HG03066 (cell line): Measurements from ENCODE around the gene GRIK1.

Source experiments
- ATAC-seq: cut with Tn5 transposase; IDR thresholded peaks from one replicate; pipeline ENCODE4 v1.9.1; 2021; ENCODE audit warnings: low read depth; ENCODE audit not compliant: unreplicated experiment

The GRIK1 gene

DNA sequence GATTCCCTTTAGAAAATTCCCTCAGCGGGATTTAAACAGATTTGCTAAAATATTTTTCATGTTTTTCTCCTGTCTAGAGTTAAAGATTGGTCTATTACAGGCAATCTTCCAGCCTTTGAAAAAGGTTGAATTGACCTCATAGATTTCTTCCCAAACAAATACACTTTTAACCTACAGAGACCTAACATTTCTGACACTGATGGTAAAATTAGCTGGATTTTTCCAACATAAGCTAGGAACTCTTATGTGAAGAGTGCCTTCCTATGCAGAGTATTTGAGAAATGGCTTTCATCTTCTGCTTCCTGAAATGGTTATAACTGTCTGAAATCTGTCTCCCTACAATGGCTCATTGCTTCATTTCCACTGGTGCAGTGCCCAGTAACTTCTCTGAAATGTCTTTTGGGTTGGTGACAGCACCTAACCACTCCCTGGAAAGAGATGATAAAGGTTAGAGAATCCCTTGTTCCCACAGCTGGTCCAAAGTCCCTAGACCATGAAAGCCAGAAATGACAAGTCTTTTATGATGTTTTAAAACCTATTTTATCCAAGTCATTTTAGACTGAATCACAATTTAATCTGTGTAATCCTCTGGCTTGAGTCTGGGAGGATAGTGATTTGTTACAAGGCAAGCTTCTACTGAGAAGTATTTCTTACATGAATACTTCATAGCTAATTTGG lies 371.6 kb downstream of the GRIK1 start:
- ATAC-seq: no peak

- ATAC-seq: no peak
These were observed 381.7 kb downstream of the GRIK1 start for GRCh38 chr21:29557931-29558725.

DNA sequence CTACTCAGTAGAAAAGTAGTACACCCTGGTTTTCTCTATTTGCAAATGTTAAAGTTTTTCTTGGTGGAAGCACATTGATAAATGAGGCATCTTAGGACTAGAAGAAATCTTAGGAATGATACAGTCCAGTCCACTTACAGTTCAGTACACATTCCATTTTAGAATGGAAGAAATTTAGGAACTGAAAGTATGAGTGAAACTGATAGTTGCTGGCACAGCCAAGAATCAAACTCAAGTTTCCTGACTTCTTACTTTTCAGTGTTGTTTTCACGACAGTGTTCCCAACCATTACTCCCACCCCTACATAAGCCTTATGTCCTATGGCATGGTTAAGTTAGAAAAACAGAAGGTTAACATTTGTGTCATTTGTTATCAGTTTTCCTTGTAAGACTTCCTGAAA lies 382.6 kb downstream of the GRIK1 start:
- no peak for ATAC-seq

DNA sequence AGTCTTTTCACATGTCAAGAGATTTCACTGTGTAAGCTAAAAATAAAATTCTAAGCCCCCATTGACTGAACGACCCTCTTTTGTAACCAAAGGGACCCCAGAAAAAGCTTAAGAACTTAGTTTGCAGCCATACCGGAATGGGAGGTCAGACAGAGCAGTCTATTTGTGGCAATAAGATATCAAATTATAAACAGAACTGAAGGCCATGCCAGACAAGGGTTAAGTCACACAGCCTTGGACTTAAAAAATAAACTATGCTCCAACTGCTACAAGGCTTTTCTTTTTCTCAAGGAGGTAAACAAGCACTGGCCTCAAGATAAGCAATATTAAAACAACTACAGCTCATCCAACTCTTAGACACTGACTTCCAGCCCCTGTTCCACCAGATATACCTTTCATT lies 384.2 kb downstream of the GRIK1 start:
- no peak for ATAC-seq

DNA sequence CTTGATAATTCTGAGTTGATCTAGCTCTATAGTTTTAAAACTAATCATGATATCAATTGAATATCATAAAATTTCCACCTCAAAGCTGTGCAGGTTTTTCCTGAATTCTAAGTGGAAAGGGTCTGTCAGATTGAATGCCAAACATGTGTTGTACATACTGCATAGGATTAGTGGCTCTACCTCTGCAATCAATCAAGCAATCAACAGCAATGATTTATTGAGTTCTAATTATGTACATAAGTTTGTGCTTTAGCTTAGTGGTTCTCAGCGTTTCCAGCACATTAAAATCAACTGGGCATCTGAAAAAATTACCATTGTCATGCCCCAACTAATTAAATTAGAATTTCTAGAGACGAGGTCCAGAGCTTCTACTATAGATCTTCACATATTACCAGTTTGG lies 389.6 kb downstream of the GRIK1 start:
- ATAC-seq: no peak

- no peak for ATAC-seq
These were observed 390.2 kb downstream of the GRIK1 start for GRCh38 chr21:29549614-29550013.

GRCh38 chr21:29547998-29548397 lies 391.8 kb downstream of the GRIK1 start:
- ATAC-seq: no peak

DNA sequence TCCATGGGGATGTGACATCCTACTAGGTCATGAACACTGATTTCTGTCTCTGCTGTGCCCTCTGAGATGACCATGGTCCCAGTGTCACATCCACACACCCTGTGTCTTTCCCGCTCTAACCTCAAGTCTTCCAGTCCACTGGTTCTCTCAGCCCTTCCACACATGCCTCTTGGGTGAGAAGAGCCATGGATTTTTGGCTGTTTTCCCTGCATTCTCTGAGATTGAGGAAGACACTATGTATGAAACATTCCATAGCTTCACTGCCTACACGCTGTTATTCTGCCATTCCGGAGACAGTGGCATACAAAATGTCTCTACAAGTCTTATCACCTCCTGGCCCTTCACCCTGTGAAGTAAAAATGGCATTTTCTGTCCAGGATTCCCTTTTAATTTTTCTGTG lies 393.7 kb downstream of the GRIK1 start:
- ATAC-seq: no peak

DNA sequence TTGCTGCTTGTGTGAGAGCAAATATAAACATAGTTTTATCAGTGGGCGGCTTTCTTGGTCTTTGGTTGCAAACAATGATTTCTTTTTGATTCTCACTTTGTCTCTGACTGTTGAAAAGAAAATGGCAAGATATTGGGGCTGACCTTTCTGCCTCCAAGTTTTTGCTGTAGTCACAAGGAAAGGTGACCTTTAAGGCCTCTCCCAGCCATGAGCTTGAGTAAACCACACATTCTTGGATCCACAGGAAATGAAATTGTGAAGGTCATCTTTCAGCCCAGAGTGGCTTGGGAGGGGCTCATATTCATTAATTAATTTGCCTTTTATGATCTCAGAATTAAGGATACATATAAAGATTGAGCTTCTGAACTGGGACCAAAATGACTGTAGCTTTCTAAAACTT lies 399.5 kb downstream of the GRIK1 start:
- no peak for ATAC-seq

DNA sequence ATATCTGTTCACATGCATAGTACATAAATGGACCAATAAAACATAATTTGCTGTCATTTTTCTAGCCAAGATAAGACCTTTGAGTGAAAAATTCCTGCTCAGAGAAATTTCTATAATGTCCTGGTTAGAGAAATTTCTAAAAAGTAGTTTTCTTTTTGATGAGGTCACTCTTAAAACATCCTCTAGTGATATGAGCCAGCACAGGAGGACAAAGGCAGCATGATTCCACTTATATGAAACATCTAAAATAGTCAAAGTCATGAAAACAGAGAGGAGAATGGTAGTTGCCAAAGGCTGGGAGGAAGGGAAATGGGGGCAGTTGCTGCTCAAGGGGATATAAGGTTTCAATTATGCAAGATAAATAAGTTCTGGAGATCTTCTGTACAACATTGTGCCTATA lies 401.7 kb downstream of the GRIK1 start:
- ATAC-seq: no peak

- no peak for ATAC-seq
These were observed 405.3 kb downstream of the GRIK1 start for GRCh38 chr21:29534448-29534847.

- ATAC-seq: no peak
These were observed 410.7 kb downstream of the GRIK1 start for GRCh38 chr21:29529139-29529538.

GRCh38 chr21:29526545-29526944 lies 413.3 kb downstream of the GRIK1 start:
- no peak for ATAC-seq

- ATAC-seq: no peak
These were observed 415.7 kb downstream of the GRIK1 start for GRCh38 chr21:29524055-29524454.

- ATAC-seq: no peak
These were observed 416.1 kb downstream of the GRIK1 start for GRCh38 chr21:29523646-29524045.

DNA sequence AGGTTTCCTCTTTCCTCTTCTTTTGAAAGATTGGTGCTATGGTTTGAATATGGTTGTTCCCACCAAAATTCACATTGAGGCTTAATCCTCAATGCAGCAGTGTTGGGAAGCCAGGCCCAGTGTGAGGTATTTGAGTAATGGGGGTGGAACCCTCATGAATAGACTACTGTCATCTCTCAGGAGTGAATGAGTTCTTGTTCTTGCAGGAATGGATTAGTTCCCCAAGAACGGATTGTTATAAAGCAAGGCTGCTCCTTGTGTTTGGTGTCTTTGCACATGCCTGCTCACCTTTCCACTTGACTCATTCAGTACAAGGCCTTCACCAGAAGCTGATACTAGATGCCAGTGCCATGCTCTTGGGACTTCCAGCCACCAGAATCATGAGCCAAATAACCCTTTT lies 417.9 kb downstream of the GRIK1 start:
- no peak for ATAC-seq

DNA sequence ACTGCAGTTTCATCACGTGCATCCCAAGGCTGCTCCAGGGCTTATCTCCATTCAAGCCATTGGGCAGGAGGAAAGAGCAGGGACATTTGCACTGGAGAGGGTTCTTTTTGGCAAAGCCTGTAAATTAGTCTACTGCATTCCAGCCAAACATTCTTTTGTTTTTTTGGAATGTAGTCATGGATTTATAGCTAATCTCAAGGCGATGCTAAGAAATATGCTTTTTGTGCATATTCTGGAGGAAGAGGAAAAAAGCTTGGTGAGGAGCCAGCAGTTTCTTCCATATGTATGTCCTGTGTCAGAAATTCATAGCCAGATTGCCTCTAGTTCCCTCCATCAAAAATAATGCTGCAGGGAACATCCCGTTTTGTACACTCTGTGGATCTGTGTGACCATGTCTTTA lies 419.6 kb downstream of the GRIK1 start:
- no peak for ATAC-seq

GRCh38 chr21:29514652-29515247 lies 425.0 kb downstream of the GRIK1 start:
- ATAC-seq: no peak

GRCh38 chr21:29513535-29513934 lies 426.3 kb downstream of the GRIK1 start:
- no peak for ATAC-seq

GRCh38 chr21:29511096-29511495 lies 428.7 kb downstream of the GRIK1 start:
- no peak for ATAC-seq

GRCh38 chr21:29509121-29509520 lies 430.7 kb downstream of the GRIK1 start:
- ATAC-seq: no peak

- ATAC-seq: no peak
These were observed 431.5 kb downstream of the GRIK1 start for GRCh38 chr21:29508301-29508700.
